ENCODE results near the gene ASS1.
A peak's percentile ranks its signal among the peaks of the same experiment; 100 is the strongest.
"Not testable (repeated sequence)": the region's sequence is repeated elsewhere in the genome, so short reads cannot be mapped to it uniquely, and the experiment has no call there.

The ASS1 gene

DNA sequence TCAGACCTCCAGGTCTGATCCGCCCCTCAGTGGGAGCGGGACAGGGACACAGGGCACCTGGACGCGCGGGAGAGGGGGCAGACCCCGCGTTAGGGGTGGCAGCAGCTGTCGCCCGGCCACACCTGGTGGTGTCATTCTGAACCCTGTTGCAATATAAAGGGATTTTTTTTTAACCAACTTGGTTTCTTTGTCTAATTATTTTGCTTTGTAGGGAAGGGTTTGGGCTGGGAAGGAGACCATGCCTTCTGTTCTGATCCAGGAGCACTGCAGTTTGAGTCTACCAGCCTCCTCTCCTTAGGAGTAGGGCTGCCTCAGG is 10.9 kb upstream of the ASS1 start:
- no peak for DNase-seq (ENCODE audit: low read depth)

DNA sequence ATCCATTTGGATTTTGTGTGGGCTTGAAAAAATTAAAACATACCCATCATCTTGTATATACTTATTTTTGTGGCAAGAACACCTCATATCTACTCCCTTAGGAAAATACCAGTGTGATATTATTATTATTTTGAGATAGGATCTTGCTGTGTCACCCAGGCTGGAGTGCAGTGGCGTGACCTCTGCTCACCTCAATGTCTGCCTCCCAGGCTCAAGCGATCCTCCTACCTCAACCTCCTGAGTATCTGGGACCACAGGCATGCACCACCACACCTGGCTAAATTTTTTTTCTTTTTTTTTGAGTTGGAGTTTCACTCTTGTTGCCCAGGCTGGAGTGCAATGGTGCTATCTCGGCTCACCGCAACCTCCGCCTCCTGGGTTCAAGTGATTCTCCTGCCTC is 10.1 kb upstream of the ASS1 start:
- DNase-seq (ENCODE audit: low read depth) = not testable (repeated sequence)

DNA sequence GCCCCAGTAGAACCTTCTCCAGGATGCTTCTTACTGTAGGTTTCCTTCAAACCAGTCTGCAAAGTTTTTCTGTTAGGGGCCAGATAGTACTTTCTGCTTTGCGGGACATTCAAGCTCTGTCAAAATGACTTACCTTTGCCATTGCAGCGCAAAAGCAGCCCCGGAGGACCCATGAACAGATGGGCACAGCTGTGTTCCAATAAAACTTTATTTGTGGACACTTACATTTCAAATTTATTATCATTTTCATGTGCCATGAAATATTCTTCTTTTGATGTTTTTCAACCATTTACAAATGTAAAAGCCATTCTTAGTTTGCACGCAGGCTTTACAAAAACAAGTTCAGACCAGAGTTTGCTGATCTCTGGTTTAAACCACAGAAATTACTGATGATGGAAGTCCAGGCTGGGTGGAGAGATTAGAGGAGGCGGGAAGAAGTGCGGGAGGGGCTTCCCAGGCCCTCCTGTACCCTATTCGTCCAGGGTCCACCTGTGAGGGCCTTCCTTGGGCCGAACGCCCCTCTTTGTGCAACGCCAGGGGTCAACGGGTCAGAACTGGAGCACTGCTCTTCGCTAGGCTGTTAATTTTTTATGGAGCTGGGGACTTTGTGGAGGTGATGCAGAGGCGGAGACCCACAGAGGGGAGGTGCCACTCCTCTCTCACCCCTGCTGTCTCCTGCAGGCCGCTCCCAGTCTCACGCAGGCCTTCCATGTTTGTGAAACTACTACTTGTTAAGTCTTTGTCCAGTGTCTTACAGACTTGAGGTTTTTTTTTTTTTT is 7.6 kb upstream of the ASS1 start:
- no peak for DNase-seq (ENCODE audit: low read depth)

DNA sequence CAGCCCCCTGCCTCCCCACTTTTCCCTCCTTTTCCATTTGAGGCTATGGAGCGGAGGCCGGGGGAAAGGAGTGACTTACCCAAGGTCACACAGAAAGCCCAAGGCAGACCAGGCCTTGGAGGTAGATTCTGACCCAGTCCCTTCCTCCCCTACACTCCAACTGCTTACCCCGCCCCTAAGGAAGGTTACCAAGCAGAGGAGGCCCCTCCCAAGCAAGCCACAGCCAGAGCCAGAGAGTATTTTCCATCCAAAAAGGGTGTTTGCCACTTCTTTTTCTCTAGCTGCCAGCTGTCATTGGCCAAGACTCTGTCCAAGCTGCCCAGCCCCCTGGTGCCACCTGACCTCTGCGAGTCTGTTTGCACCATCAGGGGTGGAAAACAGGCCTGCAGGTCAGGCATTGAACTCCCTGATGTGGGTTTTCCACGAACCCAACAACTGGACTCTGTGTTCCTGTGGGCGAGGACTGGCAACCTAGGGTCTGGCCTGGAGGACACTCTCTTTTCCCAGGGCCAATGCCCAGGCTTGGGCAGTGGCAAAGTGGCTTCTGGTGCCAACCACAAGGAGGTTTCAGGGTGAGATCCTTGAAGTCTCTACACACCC is 6.3 kb upstream of the ASS1 start:
- no peak for DNase-seq (ENCODE audit: low read depth)

DNA sequence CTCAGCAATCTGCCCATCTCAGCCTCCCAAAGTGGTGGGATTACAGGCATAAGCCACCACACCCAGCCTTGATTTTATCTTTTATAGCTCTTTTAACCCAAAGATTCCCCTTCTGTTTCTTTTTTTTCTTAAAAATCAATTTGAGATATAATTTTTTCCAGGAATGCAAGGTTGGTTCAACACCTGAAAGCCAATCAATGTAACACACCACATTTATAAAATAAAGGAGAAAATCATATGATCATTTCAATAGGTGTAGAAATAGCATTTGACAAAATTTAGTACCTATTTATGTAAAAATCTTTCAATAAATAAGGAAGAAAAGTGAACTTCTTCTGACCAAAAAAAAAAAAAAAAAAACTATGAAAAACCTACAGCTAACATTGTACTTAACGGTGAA is 3.7 kb upstream of the ASS1 start:
- no peak for DNase-seq (ENCODE audit: low read depth)

- no peak for DNase-seq (ENCODE audit: low read depth)
These were observed 1.9 kb upstream of the ASS1 start for GRCh38 chr9:130442746-130443455.

GRCh38 chr9:130443456-130443801 is 1.3 kb upstream of the ASS1 start:
- no peak for DNase-seq (ENCODE audit: low read depth)

DNA sequence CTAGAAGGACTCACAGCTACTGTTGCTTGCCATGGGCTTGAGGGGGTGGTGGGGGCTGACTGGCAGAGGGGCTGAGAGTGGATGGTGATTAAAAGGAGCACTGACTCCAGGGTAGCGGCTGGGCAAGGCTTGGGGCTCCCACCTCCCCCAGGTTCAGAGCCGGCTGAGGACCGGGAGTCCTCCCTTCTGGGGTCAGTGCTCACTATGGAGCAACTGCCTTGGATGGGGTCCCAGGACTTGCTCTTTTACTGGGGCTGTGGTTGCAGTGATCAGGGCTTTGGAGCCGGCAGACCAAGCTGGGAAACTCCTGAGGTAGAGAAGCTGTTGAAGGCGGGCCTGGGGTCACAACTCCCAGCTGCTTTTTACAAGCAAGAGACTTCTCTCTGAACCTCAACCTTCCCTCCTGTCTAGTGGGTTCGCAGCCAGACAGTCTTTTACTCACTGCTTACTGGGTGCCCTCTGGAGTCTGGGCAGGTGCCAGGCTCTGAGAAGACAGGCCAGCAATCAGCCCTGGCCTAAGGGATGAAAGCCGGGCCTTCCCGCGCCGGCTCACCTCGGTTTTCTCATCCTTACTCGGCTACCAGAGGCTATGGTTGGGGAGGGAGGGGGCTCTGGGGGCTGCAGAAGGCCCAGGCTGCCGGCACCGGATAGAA is 795 bp upstream of the ASS1 start:
- no peak for DNase-seq (ENCODE audit: low read depth)

- no peak for DNase-seq (ENCODE audit: low read depth)
These were observed 665 bp downstream of the ASS1 start for GRCh38 chr9:130445268-130445983.

- no peak for DNase-seq (ENCODE audit: low read depth)
These were observed 1.5 kb downstream of the ASS1 start for GRCh38 chr9:130446101-130446861.

GRCh38 chr9:130447193-130447816 is 2.5 kb downstream of the ASS1 start:
- DNase-seq (ENCODE audit: low read depth) = no peak

GRCh38 chr9:130448035-130448624 is 3.4 kb downstream of the ASS1 start:
- DNase-seq (ENCODE audit: low read depth) = no peak

- no peak for DNase-seq (ENCODE audit: low read depth)
These were observed 4.2 kb downstream of the ASS1 start for GRCh38 chr9:130448771-130449603.

DNA sequence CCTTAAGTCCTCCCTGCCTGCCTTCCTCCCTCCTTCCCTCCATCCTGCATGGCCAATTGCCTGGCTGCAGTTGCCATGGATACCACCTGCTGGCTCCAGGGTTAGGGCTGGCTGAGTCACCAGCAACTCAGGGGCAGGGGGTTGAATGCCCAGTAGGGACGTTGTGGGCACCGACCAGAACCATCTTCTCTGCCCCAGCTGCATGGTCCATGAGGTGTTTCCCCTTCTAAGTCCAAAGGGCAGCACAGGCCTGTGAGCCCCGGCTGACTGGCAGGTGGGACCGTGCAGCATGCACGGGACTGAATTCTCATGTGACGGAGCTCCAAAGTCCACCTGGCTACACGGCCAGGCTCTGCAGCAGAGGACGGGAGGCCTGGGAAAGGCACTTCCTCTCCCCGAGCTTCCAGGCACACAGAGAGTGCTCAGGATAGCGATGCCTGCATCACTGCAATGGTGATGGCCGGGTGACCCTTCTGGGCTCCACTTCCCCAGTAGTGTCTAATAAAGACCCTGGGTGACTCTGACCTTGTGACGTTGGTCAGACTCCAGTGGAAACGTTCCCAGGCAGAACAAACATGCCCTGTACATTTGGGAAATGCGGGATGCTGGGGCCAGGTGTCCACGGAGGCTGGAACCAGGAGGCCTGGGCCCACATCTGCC is 5.7 kb downstream of the ASS1 start:
- DNase-seq (ENCODE audit: low read depth) = no peak

GRCh38 chr9:130451004-130451390 is 6.2 kb downstream of the ASS1 start:
- DNase-seq (ENCODE audit: low read depth) = no peak

DNA sequence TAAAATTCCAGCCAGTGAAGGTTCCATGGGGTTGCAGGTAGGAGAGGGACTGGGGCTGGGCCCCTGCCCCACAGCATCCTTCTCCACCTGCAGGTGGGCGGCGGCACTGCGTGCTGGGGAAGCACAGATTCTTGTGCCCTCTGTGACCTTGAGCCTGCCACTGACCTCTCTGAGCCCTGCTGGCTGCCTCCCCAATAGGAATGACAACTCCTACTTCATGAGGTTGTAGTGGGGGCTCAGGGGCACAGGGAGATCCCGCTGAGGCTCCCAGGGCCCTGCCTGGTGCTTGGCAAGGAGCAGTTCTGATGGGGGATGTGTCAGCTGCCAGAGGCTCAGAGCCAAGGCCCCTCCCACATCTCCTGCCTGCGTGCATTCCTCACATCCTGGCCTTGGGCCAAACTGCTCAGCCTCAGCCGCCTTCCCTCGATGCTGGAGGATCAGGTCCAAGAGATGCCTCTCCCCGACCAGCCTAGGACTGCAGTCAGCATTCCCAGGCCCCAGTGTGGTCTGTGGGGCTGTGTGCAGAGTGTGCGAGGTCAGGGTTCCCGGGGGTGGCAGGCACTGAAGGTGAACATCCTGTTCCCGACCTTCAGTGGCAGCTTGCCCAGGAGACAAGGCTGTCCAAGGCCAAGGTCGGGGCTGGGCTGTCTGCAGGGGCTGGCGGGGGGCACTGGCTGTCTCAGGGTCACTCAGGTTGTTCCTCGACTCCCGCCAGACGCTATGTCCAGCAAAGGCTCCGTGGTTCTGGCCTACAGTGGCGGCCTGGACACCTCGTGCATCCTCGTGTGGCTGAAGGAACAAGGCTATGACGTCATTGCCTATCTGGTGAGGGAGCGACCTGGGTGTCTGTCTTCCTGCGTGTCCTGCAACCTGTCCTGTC is 7.0 kb downstream of the ASS1 start:
- DNase-seq (ENCODE audit: low read depth) = peak; percentile 83

GRCh38 chr9:130452835-130453234 is 8.1 kb downstream of the ASS1 start:
- DNase-seq (ENCODE audit: low read depth) = no peak

DNA sequence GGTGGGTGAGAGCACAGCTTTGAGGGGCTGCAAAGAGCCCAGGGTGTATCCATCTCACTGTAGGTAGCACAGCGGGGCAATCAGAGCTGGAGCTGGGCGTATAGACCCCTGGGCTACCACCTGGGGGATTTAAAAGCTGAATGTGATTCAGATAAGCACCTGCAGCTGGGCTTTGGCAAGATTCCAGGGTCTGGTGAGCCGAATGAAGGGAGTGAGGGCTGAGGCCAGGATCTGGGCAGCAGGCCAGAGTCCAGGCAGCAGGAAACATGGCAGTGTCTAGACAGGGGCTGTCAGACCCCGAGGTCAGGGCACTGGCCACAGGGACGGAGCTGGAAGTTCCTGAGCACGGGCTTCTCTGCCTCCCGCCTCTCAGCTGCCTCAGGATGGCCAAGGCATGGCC is 8.7 kb downstream of the ASS1 start:
- DNase-seq (ENCODE audit: low read depth) = no peak

Data from HS-27A (cell line).